Hematopoietic multipotent progenitor cell treated with erythropoietin and hydrocortisone succinate and interleukin-3 and kit ligand, for 15 days (in vitro differentiated cells): ENCODE data around the gene MS4A14.
"Not testable (repeated sequence)": the region's sequence is repeated elsewhere in the genome, so short reads cannot be mapped to it uniquely, and the experiment has no call there.

Experiments
- DNase-seq: peaks from one replicate; pipeline ENCODE4 v3.0.0-alpha.2; 2015; ENCODE audit warnings: low spot score

Gene MS4A14

DNA sequence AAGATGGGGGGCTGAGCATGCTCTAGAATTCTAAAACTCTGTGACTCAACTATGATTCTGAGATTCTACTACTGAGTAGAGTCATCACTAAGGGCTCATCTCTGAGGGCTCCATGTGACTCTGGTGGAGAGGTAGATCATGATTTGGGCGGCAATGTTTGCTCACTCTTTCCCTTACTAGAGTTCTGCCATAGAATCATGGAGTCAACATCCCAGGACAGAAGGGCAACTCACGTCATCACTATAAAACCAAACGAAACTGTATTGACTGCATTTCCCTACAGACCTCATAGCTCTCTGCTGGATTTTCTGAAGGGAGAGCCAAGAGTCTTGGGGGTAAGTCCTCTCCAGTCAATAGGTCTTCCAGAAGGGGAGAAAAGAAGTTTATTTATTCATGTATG lies at the start of gene MS4A14:
Gene MS4A14, plus strand, starts transcription at position 78 of the 400 bp plus-strand sequence. Its CDS starts 120 bp downstream, at position 198.
- DNase-seq, result no peak

- DNase-seq, result no peak
These were observed 49.0 kb upstream of the MS4A14 start for GRCh38 chr11:60347084-60347797.

DNA sequence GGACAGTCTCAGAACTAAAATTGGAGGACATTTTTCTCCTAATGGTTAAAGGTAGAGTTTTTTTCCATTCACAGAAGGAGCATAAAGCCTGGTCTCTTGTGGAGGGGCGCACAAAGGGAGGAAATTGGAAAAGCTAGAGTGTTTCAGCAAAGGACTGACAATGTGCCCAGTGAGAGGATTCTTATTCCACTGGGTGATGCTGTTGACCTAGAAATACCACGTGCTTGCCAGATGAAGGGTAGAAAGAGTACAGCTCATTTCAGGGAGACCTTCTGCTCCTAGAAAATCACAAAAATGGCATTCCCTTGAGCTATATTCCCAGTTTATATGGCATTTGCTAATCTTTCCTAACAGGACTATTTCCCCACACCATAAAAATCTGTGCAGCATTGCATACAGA lies 48.1 kb upstream of the MS4A14 start:
- no peak for DNase-seq

- no peak for DNase-seq
These were observed 46.3 kb upstream of the MS4A14 start for GRCh38 chr11:60349990-60350389.

DNA sequence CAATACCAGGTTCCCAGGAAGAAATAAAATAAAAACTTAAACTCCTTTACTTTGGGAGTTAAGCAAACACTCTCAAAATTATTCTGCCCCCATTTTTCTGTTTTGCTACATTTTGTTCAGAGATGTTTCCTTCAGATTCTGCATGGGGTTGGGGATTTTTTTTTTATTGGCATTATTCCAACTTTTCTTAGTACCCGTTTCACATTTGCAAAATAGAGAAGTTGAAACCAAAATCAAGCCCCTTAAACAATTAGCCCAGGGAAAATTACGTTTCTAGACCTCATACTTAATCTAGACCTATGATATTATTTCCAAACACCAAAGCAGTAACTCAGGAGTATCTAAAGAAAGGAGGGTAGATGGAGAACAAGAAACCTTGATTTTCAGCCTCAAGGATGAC lies 38.5 kb upstream of the MS4A14 start:
- no peak for DNase-seq

DNA sequence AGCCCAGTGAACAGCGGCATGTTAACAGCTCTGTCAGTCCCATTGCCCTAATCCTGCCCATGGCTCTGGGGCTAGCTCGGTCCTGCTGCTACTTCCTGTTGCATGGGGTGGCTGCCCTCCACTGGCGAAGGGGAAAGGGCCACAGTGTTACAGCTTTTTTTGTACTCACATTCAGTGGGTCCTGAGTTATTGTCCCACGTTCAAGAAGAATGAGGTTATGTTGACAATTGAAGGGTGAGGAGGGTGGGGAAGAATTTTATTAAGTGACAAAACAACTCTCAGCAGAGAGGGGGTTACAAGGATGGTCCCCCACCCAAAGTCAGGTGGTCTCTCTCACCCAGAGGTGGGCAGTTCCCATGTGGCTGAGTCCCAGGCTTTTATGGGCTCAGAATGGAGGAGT lies 35.6 kb upstream of the MS4A14 start:
- DNase-seq, result no peak

DNA sequence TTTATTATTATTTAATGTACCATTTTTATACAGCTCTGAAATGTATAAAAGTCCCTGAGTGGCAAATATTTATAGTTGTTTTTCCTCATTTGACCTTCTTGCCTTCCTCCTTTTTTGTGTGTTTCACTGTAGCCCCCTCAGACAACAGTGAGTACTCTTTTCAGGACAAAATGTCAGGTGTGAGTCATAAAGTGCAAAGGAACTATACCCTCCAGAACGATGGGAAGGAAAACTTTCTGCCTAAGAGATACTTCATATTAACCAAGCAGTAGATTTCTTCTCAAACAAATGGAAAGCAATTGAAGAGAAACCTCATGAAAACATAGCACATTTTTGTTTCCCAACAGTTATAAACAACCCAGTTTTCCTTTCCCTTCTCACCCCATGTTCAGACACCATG lies 34.0 kb upstream of the MS4A14 start:
- no peak for DNase-seq

DNA sequence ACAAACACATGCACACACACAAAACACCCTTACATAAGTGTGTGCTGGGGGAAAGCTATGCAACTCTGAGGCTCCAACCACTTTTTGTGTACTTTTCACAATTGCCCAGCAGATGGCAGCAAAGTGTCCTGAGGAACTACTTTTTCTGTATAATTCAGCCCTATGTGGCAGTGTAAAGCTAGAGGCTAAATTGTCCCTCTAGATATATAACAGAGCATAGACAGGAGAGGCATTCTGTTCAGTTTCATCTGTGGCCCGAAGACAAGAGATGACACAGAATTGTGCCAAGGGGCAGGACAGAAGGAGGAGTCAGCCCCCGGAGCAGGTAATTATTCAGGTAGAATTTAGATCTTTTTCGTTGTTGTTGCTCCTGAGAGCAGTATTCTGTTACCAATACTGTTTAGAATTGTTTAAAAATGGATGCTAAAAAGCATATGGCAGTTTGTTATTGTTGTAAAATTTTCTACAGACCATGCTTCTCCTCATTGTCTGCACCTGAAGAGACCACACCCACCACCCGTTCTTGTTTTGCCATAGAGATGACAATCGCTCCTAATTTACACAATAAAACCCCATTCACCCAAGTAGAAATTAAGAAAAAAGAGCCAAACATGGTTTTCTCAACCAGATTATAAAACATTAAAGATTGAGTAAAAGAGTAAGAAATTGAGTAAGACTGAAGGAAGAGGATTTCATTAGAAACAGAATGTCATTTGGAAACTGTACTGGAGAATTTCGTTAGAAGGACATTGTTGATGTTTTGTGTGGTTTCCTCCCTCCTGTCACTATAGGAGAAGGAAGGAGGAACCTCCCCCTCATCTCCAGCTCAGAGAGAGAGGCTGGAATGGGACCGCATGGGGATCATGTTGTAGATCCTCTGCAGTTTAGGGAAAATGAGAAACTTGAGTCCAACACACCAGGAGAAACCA lies 32.5 kb upstream of the MS4A14 start:
- DNase-seq, result peak; percentile 51

DNA sequence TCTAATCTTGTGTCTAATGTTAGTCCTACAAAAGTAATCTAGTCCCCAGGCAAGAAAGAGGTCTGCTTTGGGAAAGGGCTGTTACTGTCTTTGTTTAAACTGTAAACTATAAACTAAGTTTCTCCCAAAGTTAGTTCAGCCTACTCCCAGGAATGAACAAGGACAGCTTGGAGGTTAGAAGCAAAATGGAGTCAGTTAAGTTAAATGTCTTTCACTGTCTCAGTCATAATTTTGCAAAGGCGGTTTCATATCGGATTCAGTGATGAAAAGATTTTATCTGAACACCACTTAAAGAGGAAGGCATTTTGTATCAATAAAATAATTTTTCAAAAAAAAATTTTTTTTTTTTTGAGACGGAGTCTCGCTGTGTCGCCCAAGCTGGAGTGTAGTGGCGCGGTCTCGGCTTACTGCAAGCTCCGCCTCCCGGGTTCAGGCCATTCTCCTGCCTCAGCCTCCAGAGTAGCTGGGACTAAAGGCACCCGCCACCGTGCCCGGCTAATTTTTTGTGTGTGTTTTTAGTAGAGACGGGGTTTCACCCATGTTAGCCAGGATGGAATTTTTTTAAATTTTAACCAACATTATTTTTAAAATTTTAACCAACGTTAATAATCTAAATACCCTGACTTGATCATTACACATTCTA lies 29.9 kb upstream of the MS4A14 start:
- DNase-seq, result not testable (repeated sequence)

GRCh38 chr11:60367009-60367408 lies 29.2 kb upstream of the MS4A14 start:
- no peak for DNase-seq

- no peak for DNase-seq
These were observed 28.4 kb upstream of the MS4A14 start for GRCh38 chr11:60367896-60368295.

DNA sequence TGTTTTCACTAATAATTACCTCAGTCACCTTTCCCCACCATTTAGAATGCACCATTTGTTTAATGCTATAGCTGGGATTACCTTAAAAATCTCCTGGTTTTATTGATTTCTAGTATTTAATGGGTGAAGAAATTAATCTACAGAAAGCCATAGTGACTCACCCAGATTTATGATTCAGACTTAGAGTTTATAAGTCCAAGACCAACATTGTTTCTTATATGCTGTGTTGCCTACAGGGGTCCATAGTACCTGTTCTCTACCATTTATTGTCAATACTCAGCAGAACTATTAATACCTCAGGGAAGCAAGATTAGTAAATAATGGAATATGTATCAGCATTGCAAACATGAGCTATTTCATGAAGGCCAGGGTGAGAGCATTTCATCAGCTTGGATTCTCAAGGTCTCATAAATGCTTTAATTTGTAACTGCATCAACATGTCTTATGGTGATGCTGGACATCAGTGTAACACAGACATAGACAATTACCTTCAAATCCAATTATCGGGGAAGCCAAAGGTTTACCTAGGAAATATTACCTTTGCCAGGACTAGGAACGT lies 25.9 kb upstream of the MS4A14 start:
- DNase-seq, result no peak

DNA sequence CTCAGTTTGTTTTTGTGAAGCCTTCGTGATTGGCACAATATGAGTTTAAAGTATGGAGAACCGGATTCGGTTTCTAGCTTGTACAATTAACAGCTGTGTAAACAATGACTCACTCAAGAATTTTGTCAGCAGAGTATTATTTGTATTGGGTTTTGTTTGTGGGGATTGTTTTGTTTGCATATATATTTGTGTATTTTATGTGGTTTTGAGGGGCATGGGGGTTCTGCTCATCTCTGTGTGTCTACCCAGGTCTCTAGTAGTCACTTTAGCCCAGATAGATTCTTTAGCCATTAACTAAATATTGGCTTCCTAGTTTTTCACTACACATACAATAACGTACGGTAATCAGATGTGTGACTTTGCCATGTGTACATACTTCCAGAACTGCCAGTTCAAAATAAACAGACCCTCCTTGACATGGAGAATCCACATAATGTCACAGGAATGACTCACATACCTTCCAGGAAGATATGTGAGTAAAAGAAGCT lies 25.4 kb upstream of the MS4A14 start:
- DNase-seq, result no peak

DNA sequence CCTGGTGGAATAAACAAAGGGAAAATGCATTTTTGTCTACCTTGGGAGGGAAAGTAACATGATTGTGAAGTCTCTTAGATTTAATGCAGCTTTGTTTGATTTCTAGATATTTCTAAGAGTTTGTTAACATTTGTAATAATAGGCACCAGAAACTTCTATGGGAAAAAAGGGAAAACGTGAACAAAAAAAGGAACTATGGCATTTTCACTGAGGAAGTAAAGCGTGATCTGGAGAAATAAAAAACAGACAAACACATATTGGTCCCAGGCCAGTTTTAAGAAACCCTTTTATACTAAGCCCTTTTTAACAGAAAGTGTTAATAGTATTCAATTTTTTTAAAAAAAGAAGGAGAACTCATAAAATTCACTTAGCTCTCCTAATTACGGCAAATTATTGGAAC lies 24.9 kb upstream of the MS4A14 start:
- DNase-seq, result no peak

- no peak for DNase-seq
These were observed 24.4 kb upstream of the MS4A14 start for GRCh38 chr11:60371854-60372253.

DNA sequence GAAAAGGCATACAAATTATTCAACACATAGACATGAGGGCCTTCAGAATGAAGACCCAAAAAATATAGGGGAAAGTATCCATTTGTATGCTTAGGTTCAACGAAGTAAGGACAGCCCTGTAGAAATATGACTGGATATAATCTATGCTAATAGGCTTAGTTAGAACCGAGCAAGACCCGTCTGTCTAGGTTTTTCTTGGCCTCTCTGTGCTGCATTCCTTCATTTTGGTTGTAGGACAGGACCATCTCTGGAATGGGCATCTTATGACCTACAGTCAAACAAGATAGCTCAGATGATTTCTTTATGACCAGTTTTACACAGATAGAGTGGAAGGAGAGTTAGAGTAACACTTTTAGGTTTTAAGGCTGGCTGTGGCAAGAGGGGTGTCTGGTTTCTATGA lies 23.5 kb upstream of the MS4A14 start:
- DNase-seq, result no peak

DNA sequence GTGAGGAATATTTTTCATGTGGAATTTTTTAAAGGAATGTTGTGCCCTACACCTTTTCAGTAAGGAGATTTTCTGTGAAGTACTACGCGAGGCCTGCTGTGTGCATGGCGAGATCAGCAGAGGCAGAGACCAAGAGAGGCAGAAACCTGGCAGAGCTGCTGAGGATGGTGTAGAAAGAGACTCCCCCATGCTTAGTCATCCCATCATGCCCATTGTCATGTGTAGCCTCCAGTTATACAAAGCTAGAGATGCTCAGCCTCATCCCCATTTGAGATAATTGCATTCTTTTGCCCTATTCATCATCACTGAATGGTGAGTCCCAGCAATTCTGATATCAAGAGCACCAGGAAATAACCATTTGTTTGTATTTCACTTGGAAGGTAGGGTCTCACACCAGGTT lies 20.9 kb upstream of the MS4A14 start:
- no peak for DNase-seq

GRCh38 chr11:60376601-60377000 lies 19.7 kb upstream of the MS4A14 start:
- DNase-seq, result no peak

DNA sequence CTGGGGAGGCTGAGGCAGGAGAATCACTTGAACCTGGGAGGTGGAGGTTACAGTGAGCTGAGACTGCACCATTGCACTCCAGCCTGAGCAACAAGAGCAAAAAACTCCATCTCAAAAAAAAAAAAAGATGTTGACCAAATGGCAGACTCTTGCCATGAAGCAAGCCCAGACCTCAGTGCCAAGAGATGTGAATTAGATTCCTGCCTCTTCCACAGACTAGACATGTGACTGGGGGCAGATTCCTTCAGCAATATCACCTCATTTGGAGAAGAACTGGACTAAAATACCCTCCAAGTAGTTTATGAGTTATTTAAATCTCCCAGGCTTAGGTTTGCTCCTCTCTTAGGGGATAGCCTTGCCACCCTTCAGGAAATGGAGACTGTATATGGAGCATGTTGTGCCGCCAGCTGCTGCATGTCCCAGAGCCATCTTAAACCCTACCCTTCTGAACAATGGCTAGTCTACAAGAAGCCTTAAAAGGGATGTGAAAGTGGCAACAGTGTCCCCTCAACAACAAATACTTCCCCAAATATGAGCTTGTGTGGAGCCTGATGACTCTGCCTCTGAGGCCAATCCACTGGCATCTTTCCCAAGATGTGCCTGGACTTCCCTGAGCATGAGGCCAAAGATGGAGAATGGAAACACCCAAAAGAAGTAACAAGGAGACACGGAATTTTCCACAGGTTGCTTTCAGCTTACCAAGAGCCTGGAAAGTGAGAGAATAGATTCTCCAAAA lies 18.7 kb upstream of the MS4A14 start:
- no peak for DNase-seq

DNA sequence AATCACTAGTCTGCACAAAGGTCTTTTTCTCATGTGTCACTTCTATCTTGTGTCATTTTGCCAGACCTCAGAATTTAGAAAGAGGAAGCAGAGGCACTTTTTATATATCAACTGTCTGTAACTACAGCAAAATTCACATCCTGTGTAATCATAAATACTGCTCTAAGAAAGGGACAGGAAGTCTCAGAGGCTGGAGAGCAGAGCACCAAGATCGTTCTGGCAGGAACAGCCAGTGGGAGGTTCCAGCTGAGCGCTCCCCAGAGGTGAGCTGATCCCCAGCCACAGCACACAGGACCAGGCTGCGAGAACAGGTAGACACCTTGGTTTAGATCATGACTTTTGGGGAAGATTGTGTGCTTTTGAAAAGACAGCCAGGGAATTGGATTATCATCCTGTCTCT lies 17.9 kb upstream of the MS4A14 start, which contains the start of gene MS4A7:
Gene MS4A7, plus strand, starts transcription at position 179 of the 400 bp plus-strand sequence. CDS start 4,610 bp downstream, outside the sequence.
- no peak for DNase-seq

DNA sequence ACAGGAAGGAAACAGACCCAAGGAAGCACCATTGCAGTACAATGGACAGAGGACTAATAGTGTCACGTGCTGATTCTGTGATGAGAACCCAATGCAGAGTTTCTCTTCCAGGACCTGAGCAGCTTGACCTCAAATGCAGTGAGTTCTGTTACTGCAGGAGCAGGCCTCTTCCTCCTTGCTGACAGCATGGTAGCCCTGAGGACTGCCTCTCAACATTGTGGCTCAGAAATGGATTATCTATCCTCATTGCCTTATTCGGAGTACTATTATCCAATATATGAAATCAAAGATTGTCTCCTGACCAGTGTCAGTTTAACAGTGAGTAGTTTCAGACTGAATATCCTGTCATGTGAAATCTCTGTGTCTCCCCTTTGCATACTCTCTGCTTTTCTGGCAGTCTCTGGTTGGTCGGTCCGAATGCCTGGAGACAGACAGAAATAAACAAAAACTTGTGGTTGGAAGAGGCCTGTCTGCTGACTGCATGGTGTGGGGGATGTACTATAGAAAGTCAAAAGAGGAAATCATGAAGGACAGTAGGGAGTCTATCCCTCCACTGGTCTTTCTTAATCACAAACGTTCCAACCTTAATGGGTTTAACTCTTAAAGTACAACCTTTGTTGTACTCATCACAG lies 6.9 kb upstream of the MS4A14 start:
- DNase-seq, result no peak
